Measurements from ENCODE around the gene FAM110A. TPM values are rescaled to one million over a fixed set of nuclear protein-coding genes. Genes with fewer than 3 reads are reported as not detected.

Gene FAM110A
- total RNA-seq, 3 donors from 2014 or later: 5.1 to 10.4 (median 8.4) TPM

- Histone ChIP-seq H3K4me3 (no peak overlapping the region), H3K4me1 (ENCODE audit: low read depth) (no peaks in the 10 kb centered on the region), H3K9me3 (no peaks in the 10 kb centered on the region), H3K36me3 (ENCODE audit: low read depth) (no peaks in the 10 kb centered on the region)
- ATAC-seq (no peak), DNase-seq (no peak)
- TF ChIP-seq CTCF (IDR thresholded peaks at IDR 0.05): no peak
- intact Hi-C loops (cut with DNase I, micrococcal nuclease): no loop called here
Measured at GRCh38 chr20:873875-874607, 40.5 kb downstream of the FAM110A start.

GRCh38 chr20:875115-875514, 41.6 kb downstream of the FAM110A start:
- ATAC-seq (no peak), DNase-seq (no peak)
- H3K4me1 ChIP-seq (ENCODE audit: low read depth): no peaks in the 10 kb centered on the region
- intact Hi-C loops (cut with DNase I, micrococcal nuclease): no loop called here
- TF ChIP-seq CTCF (IDR thresholded peaks at IDR 0.05): no peak
- no peaks in the 10 kb centered on the region for H3K36me3 ChIP-seq (ENCODE audit: low read depth)
- H3K9me3 ChIP-seq: no peaks in the 10 kb centered on the region
- no peak overlapping the region for H3K4me3 ChIP-seq

GRCh38 chr20:877814-878213, 44.3 kb downstream of the FAM110A start:
- Histone ChIP-seq H3K9me3 (no peaks in the 10 kb centered on the region), H3K4me1 (ENCODE audit: low read depth) (no peaks in the 10 kb centered on the region), H3K36me3 (ENCODE audit: low read depth) (no peaks in the 10 kb centered on the region), H3K4me3 (no peak overlapping the region)
- ATAC-seq (no peak), DNase-seq (no peak)
- no peak for TF ChIP-seq CTCF (IDR thresholded peaks at IDR 0.05)
- intact Hi-C loops (cut with DNase I, micrococcal nuclease): no loop called here

DNA sequence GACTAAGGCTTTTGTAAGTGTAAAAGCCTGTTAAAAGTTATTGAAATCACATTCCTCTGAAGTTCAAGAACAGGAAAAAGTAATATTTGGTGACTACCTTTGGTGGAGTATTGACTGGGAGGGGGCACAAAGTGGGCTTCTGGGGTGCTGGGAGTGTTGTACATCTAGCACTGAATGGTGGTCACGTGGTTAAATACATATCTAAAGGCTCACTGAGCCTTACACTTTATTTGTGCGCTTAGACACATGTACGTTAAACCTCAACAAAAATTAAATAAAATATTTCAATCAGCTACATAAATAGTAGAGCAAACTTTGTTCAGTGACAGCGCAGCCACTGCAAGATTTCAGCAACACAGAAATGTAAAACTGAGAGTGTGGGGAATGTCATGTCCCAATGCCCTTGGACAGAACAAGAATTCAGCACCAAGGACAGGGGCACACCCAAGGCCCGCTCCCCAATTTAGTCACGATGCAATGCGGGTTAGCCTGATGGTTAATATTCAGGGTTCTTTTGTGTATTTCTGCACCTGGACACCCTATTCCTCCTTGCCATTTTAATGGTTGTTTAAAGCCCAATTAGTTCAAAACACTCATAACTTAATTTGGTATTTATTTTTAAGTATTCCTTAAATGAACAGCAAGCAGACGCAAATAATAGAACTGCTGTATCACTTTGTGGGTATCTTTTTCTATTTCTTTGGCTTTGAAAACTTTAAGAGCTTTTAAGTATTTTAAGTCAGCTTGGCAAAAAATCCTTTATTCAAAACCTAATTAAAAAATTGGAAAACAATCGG, 45.2 kb downstream of the FAM110A start:
- intact Hi-C loops (cut with DNase I, micrococcal nuclease): no loop called here
- DNase-seq (peak in 1 of 3 donors; percentile 20), ATAC-seq (no peak)
- Histone ChIP-seq H3K4me3 (no peak overlapping the region), H3K36me3 (ENCODE audit: low read depth) (no peaks in the 10 kb centered on the region), H3K4me1 (ENCODE audit: low read depth) (no peaks in the 10 kb centered on the region), H3K9me3 (no peaks in the 10 kb centered on the region)
- no peak for TF ChIP-seq CTCF (IDR thresholded peaks at IDR 0.05)

DNA sequence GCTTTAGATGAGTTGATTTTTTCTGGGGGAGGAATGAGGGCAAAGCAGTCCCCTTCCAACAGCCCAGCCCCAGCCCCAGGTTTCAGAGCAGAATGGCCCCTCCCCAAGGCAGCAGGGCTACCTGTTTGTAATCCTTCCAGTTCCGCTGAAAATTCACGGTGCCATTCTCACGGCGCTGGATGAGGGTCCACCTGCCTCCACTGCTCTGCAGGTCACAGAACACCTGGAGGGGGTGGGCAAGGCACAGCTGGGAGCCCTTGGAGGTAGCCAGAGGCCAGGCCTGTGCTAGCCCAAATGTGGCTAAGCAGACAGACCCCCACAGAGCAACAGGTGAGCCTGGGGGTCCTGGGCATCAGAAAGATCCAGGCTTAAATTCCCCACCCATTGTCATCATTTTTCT, 46.1 kb downstream of the FAM110A start:
- ATAC-seq (no peak), DNase-seq (no peak)
- Histone ChIP-seq H3K4me3 (no peak overlapping the region), H3K9me3 (no peaks in the 10 kb centered on the region), H3K4me1 (ENCODE audit: low read depth) (no peaks in the 10 kb centered on the region), H3K36me3 (ENCODE audit: low read depth) (no peaks in the 10 kb centered on the region)
- no peak for TF ChIP-seq CTCF (IDR thresholded peaks at IDR 0.05)
- intact Hi-C loops (cut with DNase I, micrococcal nuclease): no loop called here
